GM18870 (cell line): ENCODE measurements around the gene PTGDR.

Source experiments
- ATAC-seq: cut with Tn5 transposase; IDR thresholded peaks from one replicate; pipeline ENCODE4 v1.9.1; 2021; ENCODE audit warnings: moderate library complexity; ENCODE audit not compliant: unreplicated experiment

The PTGDR gene

GRCh38 chr14:52307905-52308304 is 40.4 kb downstream of the PTGDR start:
- no peak for ATAC-seq

DNA sequence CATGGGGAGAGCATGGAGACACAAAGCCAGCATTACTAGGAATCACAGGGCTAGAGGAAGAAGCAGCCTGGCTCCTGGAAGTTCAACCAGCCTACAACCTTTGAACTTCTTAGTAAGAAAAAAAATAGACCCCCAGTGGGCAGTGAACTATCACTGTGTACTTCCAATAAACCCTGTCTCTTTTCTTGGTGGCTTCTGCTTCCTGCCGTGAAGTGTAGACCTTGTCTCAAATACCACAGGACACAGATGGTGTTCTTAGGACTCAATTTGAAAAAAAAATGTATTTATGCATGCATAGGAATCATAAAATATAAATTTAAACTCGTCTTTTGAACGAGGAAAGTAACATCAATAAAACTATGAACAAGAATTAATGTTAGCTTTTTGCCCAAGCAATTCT is 43.0 kb downstream of the PTGDR start:
- ATAC-seq, result no peak

DNA sequence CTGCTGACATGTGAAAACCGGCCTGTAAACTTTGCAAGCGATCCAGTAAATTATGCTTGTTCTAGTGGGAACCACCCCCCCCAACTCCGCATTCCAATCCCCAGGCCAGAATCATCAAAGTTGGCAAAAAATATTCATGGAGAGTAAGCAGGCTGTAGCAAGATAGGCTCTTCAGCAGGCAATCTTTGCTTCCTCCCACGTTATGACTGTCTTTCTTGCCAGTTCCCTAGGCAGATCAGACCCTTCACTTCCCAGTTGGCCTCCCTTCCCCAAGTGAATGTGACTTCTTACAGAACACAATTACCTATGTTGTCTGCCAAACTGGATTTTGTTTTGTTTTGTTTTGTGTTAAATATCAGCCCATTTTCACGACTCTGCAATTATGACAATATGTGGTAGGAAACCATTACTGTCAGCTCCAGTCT is 45.4 kb downstream of the PTGDR start:
- no peak for ATAC-seq

- ATAC-seq, result no peak
These were observed 46.0 kb downstream of the PTGDR start for GRCh38 chr14:52313462-52313861.

- ATAC-seq, result peak; percentile 28
These were observed 46.6 kb downstream of the PTGDR start, which contains the start of gene PTGER2 for GRCh38 chr14:52313903-52314594. Gene PTGER2 (plus strand): TSS chr14:52314312. CDS start chr14:52314549, 237 bp downstream.

DNA sequence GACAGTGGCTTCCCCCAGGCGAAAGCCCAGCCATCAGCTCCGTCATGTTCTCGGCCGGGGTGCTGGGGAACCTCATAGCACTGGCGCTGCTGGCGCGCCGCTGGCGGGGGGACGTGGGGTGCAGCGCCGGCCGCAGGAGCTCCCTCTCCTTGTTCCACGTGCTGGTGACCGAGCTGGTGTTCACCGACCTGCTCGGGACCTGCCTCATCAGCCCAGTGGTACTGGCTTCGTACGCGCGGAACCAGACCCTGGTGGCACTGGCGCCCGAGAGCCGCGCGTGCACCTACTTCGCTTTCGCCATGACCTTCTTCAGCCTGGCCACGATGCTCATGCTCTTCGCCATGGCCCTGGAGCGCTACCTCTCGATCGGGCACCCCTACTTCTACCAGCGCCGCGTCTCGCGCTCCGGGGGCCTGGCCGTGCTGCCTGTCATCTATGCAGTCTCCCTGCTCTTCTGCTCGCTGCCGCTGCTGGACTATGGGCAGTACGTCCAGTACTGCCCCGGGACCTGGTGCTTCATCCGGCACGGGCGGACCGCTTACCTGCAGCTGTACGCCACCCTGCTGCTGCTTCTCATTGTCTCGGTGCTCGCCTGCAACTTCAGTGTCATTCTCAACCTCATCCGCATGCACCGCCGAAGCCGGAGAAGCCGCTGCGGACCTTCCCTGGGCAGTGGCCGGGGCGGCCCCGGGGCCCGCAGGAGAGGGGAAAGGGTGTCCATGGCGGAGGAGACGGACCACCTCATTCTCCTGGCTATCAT is 47.3 kb downstream of the PTGDR start:
- no peak for ATAC-seq

GRCh38 chr14:52315355-52315718 is 47.8 kb downstream of the PTGDR start:
- no peak for ATAC-seq

- no peak for ATAC-seq
These were observed 50.6 kb downstream of the PTGDR start for GRCh38 chr14:52318062-52318461.

DNA sequence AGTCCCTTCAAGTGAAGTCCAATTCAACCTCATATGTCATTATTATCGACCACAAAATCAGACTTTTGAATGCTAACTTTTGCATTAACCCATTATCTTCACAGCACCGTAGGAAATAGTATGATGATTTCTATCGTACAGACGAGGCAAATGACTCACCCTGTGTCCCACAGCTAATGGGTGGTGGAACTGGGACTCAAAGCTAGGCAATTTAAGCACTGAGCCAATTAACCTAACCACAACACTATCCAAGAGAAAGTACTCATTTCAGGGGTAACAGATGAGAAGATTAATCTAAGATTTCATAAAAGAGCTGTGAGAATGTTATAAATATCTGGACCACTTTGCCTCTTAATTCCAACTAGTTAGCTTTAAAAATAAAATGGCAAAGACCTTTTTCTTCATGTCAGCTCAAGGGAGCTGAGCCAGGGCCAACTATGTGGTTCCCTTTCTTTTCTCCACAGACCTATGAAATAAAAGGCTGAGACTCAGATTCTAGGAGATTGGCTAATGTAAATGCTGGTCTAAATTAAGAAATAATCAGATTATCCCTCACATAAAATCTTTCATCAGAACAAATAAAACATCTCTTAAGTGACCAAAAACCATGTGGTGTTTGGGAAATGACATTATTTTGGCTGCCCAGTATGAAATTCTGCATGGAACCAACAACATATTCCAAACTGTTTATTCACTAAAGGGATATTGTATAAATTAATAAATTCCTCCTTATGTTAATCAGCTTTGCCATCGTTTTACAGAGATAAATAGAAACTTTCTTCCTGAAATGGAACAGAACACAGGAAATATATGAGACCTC is 51.5 kb downstream of the PTGDR start:
- ATAC-seq, result no peak

- no peak for ATAC-seq
These were observed 52.4 kb downstream of the PTGDR start for GRCh38 chr14:52319919-52320318.

- peak; percentile 94 for ATAC-seq
These were observed 57.6 kb downstream of the PTGDR start for GRCh38 chr14:52325126-52325525.

DNA sequence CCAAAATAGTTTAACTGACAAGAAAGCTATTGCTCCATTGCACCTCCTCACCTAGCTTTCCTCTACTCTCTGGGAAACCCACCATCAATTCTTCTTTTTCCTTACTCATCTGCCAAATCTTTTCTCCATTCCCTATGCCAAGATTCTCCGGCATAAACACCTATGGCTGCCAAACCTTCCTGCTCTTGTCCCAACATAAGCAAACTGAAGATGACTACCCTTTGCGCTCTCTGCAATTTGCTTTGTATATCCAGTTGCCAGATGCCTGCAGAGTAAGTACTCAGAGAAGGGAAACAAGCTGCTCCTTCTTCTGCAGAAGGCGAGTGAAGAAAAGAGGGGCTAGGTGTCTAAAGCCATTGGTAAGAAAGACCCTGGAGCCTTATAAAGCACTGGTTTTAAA is 58.1 kb downstream of the PTGDR start:
- ATAC-seq, result no peak
